ENCODE results near the gene LYL1.

Gene LYL1

DNA sequence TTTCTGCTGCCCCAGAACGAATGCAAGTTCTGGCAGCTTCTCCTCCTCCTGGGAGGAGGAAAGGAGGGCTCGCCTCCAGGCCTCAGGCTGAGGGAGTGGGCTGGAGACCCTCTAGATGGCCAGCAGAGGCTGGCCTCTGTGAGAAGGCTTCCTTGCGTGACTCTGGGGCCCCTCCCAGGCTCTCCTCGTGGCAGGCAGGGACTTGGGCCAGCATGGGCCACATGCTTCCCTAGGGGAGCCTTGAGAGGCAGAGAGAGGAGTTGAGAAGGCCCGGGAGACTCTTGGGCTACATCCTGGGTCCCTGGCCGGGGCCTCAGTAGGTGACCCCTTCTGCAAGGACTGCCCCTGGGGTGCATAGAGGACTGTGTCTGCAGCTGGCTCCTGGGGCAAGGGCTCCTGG lies 25.9 kb downstream of the LYL1 start:
- Histone ChIP-seq H3K4me1 (ENCODE audit: control insufficient read depth in 1 of 2, insufficient read depth in 2 of 2, low read length in 2 of 2) (peaks cover 7 to 68% of the 10 kb centered on the region in 2 donors), H3K36me3 (ENCODE audit: control insufficient read depth in 1 of 2, insufficient read depth in 2 of 2, low read length in 2 of 2) (peaks cover 19 to 32% of the 10 kb centered on the region in 2 donors), H3K9me3 (ENCODE audit: control insufficient read depth in 1 of 2, low read length in 2 of 2) (no peaks in the 10 kb centered on the region), H3K4me3 (ENCODE audit: low read depth in 1 of 2, low read length in 2 of 2) (peak overlapping the region in 1 of 2 donors; percentile 12), H3K27me3 (ENCODE audit: low read depth, low read length) (no peaks in the 10 kb centered on the region), H3K27ac (ENCODE audit: low read length) (no peak overlapping the region)

DNA sequence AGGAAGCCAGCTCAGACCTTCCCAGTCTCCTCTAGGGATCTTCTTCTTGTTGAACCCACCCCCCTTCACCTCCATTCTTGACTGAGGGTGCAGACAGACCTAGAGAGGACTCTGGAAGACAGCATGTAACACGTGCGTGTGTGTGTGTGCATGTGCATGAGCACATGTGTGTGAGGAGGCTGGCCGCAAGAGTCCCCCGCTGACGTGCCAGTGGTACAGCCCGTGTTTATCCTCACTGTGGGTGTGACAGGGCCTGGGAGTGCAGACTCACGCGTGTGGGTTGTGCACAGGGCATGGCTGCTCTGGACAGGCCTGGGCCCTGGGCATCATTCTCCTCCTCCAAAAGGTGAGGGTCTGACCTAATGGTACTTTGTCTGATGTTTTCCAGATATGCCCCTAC lies 26.3 kb downstream of the LYL1 start:
- H3K4me3 ChIP-seq (ENCODE audit: low read depth in 1 of 2, low read length in 2 of 2), result peak overlapping the region in 1 of 2 donors; percentile 12
- H3K36me3 ChIP-seq (ENCODE audit: control insufficient read depth in 1 of 2, insufficient read depth in 2 of 2, low read length in 2 of 2), result peaks cover 19 to 28% of the 10 kb centered on the region in 2 donors
- H3K4me1 ChIP-seq (ENCODE audit: control insufficient read depth in 1 of 2, insufficient read depth in 2 of 2, low read length in 2 of 2), result peaks cover 7 to 65% of the 10 kb centered on the region in 2 donors
- H3K9me3 ChIP-seq (ENCODE audit: control insufficient read depth in 1 of 2, low read length in 2 of 2), result no peaks in the 10 kb centered on the region
- H3K27me3 ChIP-seq (ENCODE audit: low read depth, low read length), result no peaks in the 10 kb centered on the region
- no peak overlapping the region for H3K27ac ChIP-seq (ENCODE audit: low read length)

DNA sequence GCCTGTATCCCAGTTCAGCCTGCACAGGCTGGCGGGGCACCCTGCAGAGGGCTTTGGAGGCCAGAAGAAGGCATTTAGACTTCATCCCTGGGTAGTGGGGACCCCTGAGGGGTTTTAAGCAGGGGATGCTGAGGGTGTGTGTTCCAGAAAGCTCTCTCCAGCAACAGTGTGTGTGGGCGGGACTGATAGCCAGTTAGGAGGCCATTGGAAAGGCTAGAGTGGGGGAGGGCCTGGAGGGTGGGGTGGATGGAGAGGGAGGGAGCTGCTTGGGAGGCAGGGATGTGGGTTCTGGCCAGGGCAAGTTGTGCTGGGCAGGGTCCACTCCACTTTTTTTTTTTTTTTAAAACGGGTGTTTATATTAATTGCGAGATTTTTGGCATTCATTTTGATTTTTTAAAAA lies 28.3 kb downstream of the LYL1 start:
- Histone ChIP-seq H3K4me1 (ENCODE audit: control insufficient read depth in 1 of 2, insufficient read depth in 2 of 2, low read length in 2 of 2) (peaks cover 7 to 71% of the 10 kb centered on the region in 2 donors), H3K27ac (ENCODE audit: low read length) (no peak overlapping the region), H3K4me3 (ENCODE audit: low read depth in 1 of 2, low read length in 2 of 2) (no peak overlapping the region), H3K9me3 (ENCODE audit: control insufficient read depth in 1 of 2, low read length in 2 of 2) (no peaks in the 10 kb centered on the region), H3K36me3 (ENCODE audit: control insufficient read depth in 1 of 2, insufficient read depth in 2 of 2, low read length in 2 of 2) (peaks cover 19 to 28% of the 10 kb centered on the region in 2 donors), H3K27me3 (ENCODE audit: low read depth, low read length) (no peaks in the 10 kb centered on the region)

DNA sequence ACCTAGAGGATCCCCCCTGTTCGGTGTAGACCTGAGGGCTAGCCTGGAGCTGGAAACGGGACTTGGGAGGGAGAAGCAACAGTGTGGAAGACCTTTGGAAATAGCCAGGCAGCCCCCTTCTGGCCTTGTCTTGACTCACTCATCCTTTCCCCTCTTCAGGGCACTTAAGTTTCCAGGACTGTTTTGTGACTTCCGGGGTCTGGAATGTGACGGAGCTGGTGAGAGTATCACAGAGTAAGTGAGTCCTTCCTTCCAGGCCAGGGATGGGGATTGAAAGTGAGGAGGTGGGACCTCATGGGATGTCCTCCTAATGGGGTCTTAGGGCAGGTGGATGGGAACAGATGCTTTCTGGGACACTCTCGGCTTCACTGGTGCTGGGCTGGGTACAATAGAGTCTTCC lies 29.4 kb downstream of the LYL1 start:
- no peak overlapping the region for H3K4me3 ChIP-seq (ENCODE audit: low read depth in 1 of 2, low read length in 2 of 2)
- no peak overlapping the region for H3K27ac ChIP-seq (ENCODE audit: low read length)
- H3K36me3 ChIP-seq (ENCODE audit: control insufficient read depth in 1 of 2, insufficient read depth in 2 of 2, low read length in 2 of 2), result peaks cover 19 to 28% of the 10 kb centered on the region in 2 donors
- H3K27me3 ChIP-seq (ENCODE audit: low read depth, low read length), result no peaks in the 10 kb centered on the region
- no peaks in the 10 kb centered on the region for H3K9me3 ChIP-seq (ENCODE audit: control insufficient read depth in 1 of 2, low read length in 2 of 2)
- H3K4me1 ChIP-seq (ENCODE audit: control insufficient read depth in 1 of 2, insufficient read depth in 2 of 2, low read length in 2 of 2), result peaks cover 10 to 71% of the 10 kb centered on the region in 2 donors

DNA sequence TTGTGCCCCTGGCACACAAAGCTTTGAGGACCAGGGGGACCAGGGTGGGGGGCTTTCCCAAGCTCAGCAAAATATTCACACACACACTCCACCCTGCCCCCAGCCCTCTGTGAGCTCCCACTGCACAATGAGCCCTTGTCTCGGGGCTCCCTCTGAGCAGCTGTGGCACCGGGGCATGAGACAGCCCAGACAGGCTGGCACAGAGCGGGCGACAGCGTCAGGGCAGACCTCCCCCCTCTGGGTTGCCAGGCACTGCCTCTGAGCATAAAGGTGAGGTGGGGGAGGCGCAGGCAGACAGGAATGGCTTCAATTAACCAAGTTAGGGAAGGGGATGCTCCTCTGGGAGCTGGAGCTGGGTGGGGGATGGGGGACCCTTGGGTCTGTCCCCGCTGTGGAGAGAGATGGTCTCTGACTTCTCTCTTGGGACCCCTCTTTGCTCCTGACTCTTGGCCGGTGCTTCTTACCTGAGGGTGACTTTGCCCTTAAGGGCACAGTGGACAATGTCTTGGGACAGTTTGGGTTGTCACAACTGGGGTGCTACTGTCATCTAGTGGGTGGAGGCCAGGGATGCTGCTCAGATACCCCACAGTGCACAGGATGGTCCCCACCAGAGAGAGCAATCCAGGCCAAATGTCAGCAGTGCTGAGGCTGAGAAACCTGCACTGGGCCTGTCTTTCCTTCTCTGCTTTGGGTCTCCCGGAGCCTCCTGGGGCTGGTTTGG lies 30.3 kb downstream of the LYL1 start:
- no peak overlapping the region for H3K4me3 ChIP-seq (ENCODE audit: low read depth in 1 of 2, low read length in 2 of 2)
- no peak overlapping the region for H3K27ac ChIP-seq (ENCODE audit: low read length)
- H3K27me3 ChIP-seq (ENCODE audit: low read depth, low read length), result no peaks in the 10 kb centered on the region
- H3K36me3 ChIP-seq (ENCODE audit: control insufficient read depth in 1 of 2, insufficient read depth in 2 of 2, low read length in 2 of 2), result peaks cover 19 to 28% of the 10 kb centered on the region in 2 donors
- H3K4me1 ChIP-seq (ENCODE audit: control insufficient read depth in 1 of 2, insufficient read depth in 2 of 2, low read length in 2 of 2), result peaks cover 10 to 71% of the 10 kb centered on the region in 2 donors
- no peaks in the 10 kb centered on the region for H3K9me3 ChIP-seq (ENCODE audit: control insufficient read depth in 1 of 2, low read length in 2 of 2)

DNA sequence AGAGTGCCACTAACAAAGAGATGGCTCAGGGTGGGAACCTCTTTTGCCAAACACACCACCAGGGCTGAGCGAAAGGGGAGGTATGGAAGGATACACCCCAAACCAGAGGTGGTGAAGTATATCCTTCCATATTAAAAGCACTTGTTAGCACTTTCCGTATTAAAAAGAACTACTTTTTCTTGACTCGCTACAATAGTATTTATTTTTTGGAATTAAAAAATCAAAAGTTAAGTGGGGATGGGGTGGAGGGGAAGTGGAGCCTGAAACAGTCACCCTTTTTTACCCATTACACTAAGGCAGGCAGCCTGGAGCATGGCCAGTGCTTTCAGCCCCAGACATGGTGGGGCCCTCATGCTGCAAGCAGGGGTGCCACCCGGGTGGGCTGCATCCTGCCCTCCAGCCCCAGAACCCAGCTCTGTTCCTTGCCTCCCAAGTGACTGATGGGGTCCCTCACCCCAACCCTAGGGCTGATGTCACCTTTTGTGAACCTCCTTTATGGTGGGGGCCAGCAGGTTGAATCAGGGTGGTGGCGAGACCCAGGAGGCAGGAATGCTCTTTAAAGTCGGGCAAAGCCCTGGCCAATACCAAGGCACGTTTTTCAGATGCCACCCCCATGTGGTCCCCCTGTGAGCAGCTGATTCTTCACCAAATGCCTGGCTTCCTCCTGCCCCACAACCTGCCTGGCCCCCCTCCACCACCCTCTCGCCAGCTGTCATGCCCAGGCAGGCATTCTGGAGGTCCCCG lies 31.0 kb downstream of the LYL1 start:
- H3K27ac ChIP-seq (ENCODE audit: low read length), result no peak overlapping the region
- no peaks in the 10 kb centered on the region for H3K9me3 ChIP-seq (ENCODE audit: control insufficient read depth in 1 of 2, low read length in 2 of 2)
- no peaks in the 10 kb centered on the region for H3K27me3 ChIP-seq (ENCODE audit: low read depth, low read length)
- H3K4me3 ChIP-seq (ENCODE audit: low read depth in 1 of 2, low read length in 2 of 2), result no peak overlapping the region
- peaks cover 10 to 71% of the 10 kb centered on the region in 2 donors for H3K4me1 ChIP-seq (ENCODE audit: control insufficient read depth in 1 of 2, insufficient read depth in 2 of 2, low read length in 2 of 2)
- peaks cover 19 to 28% of the 10 kb centered on the region in 2 donors for H3K36me3 ChIP-seq (ENCODE audit: control insufficient read depth in 1 of 2, insufficient read depth in 2 of 2, low read length in 2 of 2)

DNA sequence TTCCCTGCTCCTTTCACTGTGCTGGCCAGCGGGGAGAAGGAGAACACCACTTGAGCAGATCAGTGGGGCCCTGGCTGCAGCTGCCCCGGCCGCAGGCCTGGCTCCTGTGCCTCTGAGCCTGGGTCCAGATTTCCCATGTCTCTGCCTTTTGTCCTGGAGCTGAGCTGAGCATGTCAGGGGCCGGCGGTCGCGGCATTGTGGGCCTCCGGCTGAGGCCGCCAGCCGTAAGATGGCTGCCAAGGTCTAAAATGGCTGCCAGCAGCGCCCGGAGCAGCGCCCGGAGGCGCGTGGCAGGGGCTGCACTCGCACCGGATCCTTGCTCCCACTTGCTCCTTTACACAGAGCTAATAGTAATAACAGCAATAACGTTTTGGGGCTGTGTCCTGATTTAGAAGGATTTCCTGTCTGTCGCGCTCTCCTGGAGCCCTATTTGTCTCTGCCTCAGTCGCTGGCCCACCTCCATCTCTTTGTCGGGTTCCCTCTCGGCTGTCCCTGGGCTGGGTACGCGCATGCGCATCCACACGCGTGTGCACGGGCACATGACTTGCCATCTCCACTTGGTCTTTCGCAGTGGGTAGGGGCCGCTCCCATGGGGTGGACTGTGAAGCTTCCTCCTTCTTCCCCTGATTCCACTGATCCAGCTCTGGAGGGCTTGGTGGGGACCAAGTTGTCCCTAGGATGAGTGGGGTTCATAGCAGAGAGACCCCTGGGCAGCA lies 32.1 kb downstream of the LYL1 start:
- H3K27ac ChIP-seq (ENCODE audit: low read length), result no peak overlapping the region
- H3K36me3 ChIP-seq (ENCODE audit: control insufficient read depth in 1 of 2, insufficient read depth in 2 of 2, low read length in 2 of 2), result peaks cover 13 to 18% of the 10 kb centered on the region in 2 donors
- H3K4me1 ChIP-seq (ENCODE audit: control insufficient read depth in 1 of 2, insufficient read depth in 2 of 2, low read length in 2 of 2), result peaks cover 10 to 70% of the 10 kb centered on the region in 2 donors
- no peaks in the 10 kb centered on the region for H3K9me3 ChIP-seq (ENCODE audit: control insufficient read depth in 1 of 2, low read length in 2 of 2)
- H3K27me3 ChIP-seq (ENCODE audit: low read depth, low read length), result no peaks in the 10 kb centered on the region
- peak overlapping the region in 1 of 2 donors; percentile 15 for H3K4me3 ChIP-seq (ENCODE audit: low read depth in 1 of 2, low read length in 2 of 2)

DNA sequence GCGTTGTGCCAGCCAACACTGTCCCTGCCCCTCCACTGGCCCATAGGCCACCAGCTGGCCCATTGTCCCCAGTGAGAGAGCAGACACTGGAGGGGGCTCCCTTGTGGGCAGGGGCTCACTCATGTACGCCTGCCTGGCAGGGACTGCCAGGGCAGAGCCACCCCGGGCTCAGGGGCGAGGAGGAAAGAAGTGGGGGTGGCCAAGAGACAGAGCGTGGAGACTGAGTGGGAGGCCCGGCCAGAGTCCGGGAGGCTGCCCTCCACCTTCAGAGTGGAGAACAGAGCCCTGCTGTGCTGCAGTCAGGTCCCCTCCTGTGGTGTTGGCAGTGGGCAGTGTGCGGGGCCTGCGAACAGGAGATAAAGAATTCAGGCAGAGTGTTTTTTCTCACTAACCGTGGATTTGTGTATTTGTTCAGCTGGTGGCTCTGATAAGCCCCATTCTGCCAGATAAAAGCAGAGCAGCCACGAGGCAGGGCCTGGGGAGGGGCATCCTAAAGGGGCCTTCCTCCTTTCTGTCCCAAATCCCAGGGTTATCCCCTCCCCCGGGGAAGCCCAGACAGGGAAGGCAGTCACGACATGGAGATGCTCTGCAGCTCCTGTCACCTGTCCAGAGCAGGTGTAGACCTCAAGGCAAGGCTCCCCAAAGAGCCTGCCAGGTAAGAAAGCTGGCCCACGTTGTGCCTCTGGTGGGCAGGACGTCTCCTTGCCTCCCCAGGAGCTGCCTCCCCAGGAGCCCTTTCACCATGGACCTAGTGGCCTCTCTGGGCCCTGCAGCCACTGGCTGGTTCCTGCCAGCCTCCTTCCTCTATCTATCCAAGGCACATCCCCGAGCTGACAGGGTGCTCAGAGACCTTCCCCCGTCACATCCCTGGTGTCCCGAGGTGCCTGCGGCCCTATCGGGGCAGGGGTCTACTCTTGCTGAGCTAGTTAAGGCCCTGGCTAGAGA lies 33.0 kb downstream of the LYL1 start:
- Histone ChIP-seq H3K4me3 (ENCODE audit: low read depth in 1 of 2, low read length in 2 of 2) (peak overlapping the region in 1 of 2 donors; percentile 15), H3K27ac (ENCODE audit: low read length) (no peak overlapping the region), H3K27me3 (ENCODE audit: low read depth, low read length) (no peaks in the 10 kb centered on the region), H3K36me3 (ENCODE audit: control insufficient read depth in 1 of 2, insufficient read depth in 2 of 2, low read length in 2 of 2) (peaks cover 10 to 15% of the 10 kb centered on the region in 2 donors), H3K9me3 (ENCODE audit: control insufficient read depth in 1 of 2, low read length in 2 of 2) (no peaks in the 10 kb centered on the region), H3K4me1 (ENCODE audit: control insufficient read depth in 1 of 2, insufficient read depth in 2 of 2, low read length in 2 of 2) (peaks cover 10 to 73% of the 10 kb centered on the region in 2 donors)

DNA sequence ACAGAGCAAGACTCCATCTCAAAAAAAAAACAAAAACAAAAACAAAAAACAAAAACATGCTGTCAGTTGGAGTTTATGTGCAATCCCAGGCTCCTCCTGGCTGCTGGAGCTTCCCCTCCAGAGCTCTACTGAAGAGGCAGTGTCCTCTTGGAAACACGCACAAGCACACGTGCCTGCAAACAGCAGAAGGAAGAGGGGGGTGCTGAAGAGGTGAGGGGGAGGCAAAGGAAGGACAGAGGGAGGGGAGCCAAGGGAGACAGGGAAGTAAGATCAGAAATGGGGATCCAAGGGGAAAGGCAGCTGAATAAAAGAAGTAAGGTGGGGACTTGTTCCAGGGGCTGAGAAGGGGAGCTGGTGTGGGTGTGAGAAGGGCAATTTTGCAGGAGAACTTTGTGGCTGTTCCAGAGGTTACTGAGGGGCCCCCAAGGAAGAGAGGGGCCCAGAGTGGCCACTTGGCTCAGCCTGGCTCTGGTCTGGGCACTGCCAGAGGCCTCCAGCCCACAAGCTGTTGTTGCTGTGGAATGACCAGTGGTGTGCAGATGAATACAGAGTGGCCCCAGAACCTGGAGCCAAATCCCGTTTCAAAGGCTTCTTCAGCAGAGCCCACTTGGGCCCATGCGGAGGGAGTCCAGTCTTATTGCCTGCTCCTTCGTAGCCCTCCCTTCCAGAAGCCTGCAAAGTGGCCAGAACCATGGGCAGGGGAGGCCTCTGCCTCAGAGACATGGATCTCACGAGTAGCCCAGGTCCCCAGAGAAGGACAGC lies 34.4 kb downstream of the LYL1 start:
- peaks cover 15 to 79% of the 10 kb centered on the region in 2 donors for H3K4me1 ChIP-seq (ENCODE audit: control insufficient read depth in 1 of 2, insufficient read depth in 2 of 2, low read length in 2 of 2)
- no peaks in the 10 kb centered on the region for H3K9me3 ChIP-seq (ENCODE audit: control insufficient read depth in 1 of 2, low read length in 2 of 2)
- no peaks in the 10 kb centered on the region for H3K27me3 ChIP-seq (ENCODE audit: low read depth, low read length)
- H3K36me3 ChIP-seq (ENCODE audit: control insufficient read depth in 1 of 2, insufficient read depth in 2 of 2, low read length in 2 of 2), result peaks cover 0 to 4% of the 10 kb centered on the region in 2 donors
- H3K4me3 ChIP-seq (ENCODE audit: low read depth in 1 of 2, low read length in 2 of 2), result no peak overlapping the region
- no peak overlapping the region for H3K27ac ChIP-seq (ENCODE audit: low read length)

Data from muscle layer of duodenum (tissue), 2 donors.